ENCODE results near the gene NAPA.

NAPA gene

DNA sequence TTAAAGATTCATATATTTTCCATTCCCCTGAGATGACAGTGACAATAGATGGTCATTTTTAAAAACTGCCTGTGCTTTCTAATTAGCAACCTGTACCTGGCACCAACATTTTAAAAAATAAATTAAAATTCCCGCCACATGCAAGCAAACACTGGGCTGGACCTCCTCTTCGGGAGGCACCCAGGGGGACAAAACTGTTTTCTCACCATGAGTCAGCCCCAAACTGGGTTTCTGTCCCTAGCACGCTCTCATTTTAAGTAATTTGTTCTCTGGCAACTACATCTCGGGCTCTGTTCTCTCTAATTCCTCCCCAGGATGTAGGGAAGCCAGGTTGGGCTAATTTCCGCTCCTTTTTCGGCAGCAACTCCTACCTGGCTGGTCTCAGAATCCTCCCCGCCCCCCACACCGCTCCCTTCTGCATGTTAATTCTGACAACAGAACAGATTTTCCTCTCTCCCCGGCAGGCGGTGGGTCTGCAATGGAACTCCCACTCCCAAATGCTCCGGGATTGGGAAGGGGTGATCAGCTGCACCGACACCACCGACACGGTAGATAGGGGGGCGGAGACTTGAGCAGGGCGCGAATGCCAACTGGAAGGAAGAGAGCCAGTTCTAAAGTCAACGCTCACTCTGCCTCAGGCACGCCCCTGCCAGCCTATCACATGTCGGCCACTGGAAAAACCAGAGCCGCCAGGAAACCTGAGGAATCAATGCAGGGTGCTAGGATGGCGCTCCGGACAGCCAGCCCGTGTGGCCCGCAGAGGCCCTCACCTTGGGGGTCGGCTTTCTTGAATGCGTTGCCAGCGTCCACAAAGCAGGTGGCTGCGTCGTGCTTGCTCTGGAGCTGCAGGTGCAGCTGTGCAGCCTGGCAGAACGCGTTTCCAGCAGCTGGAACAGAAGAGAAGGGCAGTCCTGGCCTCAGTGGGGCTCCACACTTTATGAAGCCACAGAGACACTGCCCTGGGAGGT, 14.7 kb downstream of the NAPA start:
- no peak for DNase-seq (ENCODE audit: low read depth)

- no peak for DNase-seq (ENCODE audit: low read depth)
Observed at GRCh38 chr19:47499371-47499770, 15.5 kb downstream of the NAPA start.

GRCh38 chr19:47498561-47498960, 16.3 kb downstream of the NAPA start:
- no peak for DNase-seq (ENCODE audit: low read depth)

GRCh38 chr19:47497821-47498520, 16.9 kb downstream of the NAPA start:
- no peak for DNase-seq (ENCODE audit: low read depth)

- no peak for DNase-seq (ENCODE audit: low read depth)
Observed at GRCh38 chr19:47497050-47497766, 17.7 kb downstream of the NAPA start.

DNA sequence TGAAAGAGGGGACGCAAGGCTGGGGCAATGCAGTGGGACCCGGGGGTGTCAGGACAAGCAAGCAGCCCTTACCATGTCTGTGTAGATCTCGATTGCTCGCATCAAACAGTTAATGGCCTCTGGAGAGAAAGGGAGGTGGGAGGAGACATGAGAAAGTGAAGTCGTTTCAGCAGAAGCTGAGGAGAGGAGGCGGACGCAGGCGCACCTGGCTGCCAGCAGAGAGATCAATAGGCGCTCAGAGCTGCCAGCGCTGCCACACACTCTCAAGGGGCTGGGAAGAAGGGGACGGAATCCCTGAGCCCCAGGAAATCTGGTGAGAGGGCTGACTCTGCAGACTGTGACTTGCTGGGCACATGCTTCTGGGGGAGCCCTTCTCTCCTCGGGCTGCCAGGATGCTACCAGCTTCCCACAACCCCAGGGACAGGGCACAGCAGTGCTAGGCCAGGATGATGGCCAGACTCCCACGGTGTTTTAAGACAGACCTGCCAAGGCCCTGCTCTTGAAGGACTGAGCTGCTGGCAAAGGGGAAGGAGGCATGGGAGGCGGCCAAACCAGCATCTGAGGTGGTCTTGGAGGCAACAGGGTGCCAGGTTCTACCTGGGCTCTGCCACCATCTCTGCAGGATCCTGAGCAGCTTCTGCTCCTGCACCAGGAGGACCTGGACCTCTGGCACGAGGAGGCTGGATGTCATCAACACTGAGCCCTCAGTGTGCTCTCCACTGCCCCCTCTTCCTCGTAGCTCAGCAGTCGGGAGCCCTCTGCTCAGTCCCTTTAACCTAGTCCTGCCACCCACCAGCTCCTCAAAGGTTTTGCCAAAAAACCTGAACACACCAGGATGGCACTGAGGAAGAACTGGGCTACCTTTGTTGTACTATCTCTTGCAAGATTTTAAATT, 19.1 kb downstream of the NAPA start:
- no peak for DNase-seq (ENCODE audit: low read depth)

GRCh38 chr19:47494729-47495128, 20.1 kb downstream of the NAPA start:
- DNase-seq (ENCODE audit: low read depth): no peak

GRCh38 chr19:47494211-47494547, 20.7 kb downstream of the NAPA start:
- no peak for DNase-seq (ENCODE audit: low read depth)

- no peak for DNase-seq (ENCODE audit: low read depth)
Observed at GRCh38 chr19:47493378-47494210, 21.3 kb downstream of the NAPA start.

GRCh38 chr19:47492571-47493377, 22.1 kb downstream of the NAPA start:
- DNase-seq (ENCODE audit: low read depth): no peak

GRCh38 chr19:47492137-47492533, 22.7 kb downstream of the NAPA start:
- no peak for DNase-seq (ENCODE audit: low read depth)

DNA sequence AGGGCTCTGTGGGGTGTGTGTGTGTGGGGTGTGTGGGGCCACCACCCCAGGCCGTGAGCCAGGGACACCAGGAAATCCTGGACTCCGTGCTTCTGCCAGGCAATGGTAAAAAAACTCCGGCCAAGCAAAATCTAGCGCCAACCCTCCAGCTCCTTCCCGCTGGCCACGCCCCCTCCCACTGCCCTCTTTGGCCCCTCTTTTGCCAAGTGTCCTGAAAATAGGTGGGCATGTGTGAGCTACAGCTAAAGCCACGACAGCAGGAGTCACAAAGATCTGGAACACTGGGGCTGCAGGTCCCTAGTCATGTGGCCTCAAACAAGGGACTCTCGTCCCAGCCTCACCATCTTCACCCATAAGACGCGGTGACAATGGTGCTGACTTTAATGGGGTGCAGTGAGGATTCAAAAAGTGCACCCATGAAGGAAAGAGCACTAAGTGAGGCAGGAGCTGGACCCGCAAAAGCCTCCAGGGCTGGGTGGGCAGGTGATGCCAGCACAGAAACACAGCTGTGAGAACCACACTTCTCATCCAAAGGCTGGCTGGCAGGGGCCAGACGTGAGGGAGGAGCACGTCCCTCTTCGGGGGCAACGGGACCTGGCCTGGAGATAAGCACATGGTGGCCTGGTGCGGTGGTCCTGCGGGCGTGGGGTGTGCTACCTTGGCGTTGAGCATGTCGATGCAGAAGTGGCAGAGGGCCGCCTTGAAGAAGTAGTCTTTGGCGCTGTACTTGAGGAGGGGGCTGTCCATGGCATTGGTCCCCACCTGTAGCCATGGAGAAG, 23.3 kb downstream of the NAPA start:
- no peak for DNase-seq (ENCODE audit: low read depth)

GRCh38 chr19:47490847-47491246, 24.0 kb downstream of the NAPA start:
- DNase-seq (ENCODE audit: low read depth): no peak

DNA sequence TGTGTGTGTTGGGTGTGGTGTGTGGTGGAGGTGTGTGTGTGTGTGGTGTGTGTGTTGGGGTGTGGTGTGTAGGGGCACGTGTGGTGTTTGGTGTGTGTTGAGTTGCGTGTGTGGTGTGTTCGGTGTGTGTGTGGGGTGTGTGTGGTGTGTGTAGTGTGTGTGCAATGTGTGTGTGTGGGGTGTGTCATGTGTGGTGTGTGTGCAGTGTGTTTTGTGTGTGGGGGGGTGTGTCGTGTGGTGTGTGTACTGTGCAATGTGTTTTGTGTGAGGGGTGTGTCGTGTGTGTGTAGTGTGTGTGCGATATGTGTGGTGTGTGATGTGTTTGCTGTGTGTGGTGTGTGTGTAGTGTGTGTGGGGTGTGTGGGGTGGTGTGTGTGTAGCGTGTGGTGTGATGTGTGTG, 24.8 kb downstream of the NAPA start:
- DNase-seq (ENCODE audit: low read depth): no peak

DNA sequence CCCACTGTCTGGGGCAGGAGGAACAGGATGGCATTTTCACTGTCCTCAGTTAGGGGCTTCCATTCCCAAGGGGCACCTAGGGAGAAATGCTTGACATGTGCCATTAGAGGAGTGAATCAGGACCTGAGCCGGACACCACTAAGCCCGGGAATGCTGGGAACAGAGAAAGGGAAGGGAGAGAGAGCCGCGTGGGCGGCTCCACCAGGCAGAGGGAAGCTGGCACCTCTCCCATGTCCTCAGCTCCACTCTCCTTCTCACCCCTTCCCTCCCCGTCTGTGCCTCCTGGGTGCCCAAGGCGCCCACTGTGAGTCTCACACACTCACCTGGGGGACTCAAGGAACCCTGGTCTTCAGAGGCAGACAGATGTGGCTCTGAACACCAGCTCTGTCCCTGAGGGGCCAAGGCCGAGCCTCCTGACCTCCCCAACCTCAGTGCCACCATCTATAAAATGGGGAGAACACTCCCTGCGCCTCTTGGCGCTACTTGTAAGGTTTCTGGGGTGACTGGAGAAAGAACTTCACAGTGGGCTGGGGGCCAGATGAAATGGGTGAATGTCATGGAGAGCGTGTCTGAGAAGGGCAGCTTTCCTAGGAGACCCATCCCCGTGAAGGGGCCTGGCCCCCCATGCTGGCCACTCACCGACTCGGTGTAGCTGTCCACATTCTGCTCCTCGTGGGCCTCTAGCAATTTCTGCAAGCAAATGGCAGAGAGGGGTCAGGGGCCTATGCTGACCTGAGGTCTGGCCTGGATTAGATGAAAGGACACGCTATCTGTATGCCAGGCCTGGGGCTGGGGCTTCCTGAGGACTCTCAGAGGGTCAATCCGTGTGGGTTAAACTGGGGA, 25.6 kb downstream of the NAPA start:
- no peak for DNase-seq (ENCODE audit: low read depth)

GRCh38 chr19:47487551-47488515, 27.0 kb downstream of the NAPA start:
- no peak for DNase-seq (ENCODE audit: low read depth)

DNA sequence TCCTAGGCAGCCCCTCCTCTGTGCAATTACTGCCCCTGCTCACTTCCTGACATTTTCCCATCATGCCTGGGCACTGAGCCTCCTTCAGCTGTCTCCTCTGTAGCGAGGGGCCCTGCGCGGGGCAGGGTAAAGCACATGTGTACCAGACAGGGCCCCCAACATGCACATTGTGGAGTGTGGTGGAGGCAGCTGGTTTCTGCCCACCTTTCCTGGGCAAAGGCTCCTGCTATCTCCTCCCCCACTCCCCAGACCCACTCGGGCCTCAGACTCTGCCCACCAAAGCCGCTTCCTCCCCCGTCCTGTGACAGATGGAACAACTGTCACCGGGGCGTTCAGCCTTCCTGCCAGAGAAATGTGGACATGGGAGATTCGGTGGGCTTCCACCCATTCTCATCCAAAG, 28.0 kb downstream of the NAPA start:
- no peak for DNase-seq (ENCODE audit: low read depth)

Data from HS-27A (cell line).